IPS-20b (cell line): ENCODE measurements around the gene RBM42.

Experiments used
- H3K27ac ChIP-seq: one replicate; pipeline ENCODE4 v1.5.1; 2013; ENCODE audit warnings: low read length
- H3K27me3 ChIP-seq: 2 replicates; pipeline ENCODE4 v1.6.1; 2013; ENCODE audit warnings: mild to moderate bottlenecking, low read length, inconsistent platforms; ENCODE audit not compliant: insufficient read depth
- H3K36me3 ChIP-seq: 2 replicates; pipeline ENCODE4 v1.6.1; 2013; ENCODE audit warnings: low read depth, mild to moderate bottlenecking, inconsistent platforms, low read length, moderate library complexity; ENCODE audit not compliant: insufficient read depth
- H3K4me1 ChIP-seq: 2 replicates; pipeline ENCODE4 v1.6.1; 2013; ENCODE audit warnings: mild to moderate bottlenecking, control low read depth, inconsistent platforms, low read length, moderate library complexity; ENCODE audit not compliant: insufficient read depth
- H3K4me3 ChIP-seq: 2 replicates; pipeline ENCODE4 v1.5.1; 2013; ENCODE audit warnings: mild to moderate bottlenecking, low read length, inconsistent platforms
- H3K9ac ChIP-seq: 2 replicates; pipeline ENCODE4 v1.6.1; 2013; ENCODE audit warnings: low read depth, mild to moderate bottlenecking, inconsistent platforms, low read length, moderate library complexity
- H3K9me3 ChIP-seq: 2 replicates; pipeline ENCODE4 v1.6.1; 2013; ENCODE audit warnings: mild to moderate bottlenecking, low read depth, low read length, inconsistent platforms; ENCODE audit not compliant: insufficient read depth

Gene RBM42

DNA sequence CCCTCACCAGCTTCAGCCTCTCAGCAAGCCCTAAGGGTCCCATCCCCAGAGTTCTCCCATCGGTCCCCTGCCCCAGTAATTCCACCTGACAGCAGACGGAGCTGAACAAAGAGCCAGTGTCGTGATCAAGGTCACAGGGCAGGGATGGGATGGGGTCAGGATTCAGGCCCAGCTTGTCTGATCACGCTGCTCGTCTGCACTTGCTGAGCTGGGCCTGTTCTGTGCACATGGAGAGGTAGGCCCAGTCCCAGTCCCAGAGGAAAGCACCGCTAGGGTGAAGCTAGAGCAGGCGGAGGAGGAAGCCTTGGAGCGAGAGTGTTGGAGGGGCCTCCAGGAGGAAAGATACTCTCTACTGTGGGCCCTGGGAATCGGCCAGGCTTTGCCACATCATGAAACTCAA, 7.1 kb upstream of the RBM42 start:
- Histone ChIP-seq H3K27me3 (no peaks in the 10 kb centered on the region), H3K4me3 (no peak overlapping the region), H3K9ac (no peak overlapping the region), H3K4me1 (no peaks in the 10 kb centered on the region), H3K36me3 (peaks cover 34% of the 10 kb centered on the region), H3K9me3 (no peaks in the 10 kb centered on the region), H3K27ac (no peak overlapping the region)

DNA sequence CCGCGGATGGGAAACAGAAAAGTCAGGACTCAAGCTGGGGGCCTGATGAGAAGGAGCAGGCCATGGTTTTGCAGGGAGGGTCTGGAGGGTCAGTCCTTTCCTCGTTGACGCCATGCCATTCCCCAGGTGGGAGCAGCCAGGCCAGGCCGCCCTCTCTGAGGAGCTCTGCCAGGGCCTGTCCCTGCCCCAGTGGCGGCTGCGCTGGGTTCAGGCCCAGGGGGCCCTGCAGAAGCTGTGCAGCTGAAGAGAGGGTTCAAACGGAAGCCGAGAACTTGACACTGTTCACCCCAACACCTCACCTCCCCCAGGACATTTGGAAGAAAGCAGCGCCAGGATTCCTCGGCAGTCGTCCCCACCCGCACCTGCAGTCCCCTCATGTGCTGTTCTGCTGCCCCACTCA, 6.1 kb upstream of the RBM42 start:
- Histone ChIP-seq H3K36me3 (peaks cover 24% of the 10 kb centered on the region), H3K9ac (no peak overlapping the region), H3K27ac (no peak overlapping the region)

DNA sequence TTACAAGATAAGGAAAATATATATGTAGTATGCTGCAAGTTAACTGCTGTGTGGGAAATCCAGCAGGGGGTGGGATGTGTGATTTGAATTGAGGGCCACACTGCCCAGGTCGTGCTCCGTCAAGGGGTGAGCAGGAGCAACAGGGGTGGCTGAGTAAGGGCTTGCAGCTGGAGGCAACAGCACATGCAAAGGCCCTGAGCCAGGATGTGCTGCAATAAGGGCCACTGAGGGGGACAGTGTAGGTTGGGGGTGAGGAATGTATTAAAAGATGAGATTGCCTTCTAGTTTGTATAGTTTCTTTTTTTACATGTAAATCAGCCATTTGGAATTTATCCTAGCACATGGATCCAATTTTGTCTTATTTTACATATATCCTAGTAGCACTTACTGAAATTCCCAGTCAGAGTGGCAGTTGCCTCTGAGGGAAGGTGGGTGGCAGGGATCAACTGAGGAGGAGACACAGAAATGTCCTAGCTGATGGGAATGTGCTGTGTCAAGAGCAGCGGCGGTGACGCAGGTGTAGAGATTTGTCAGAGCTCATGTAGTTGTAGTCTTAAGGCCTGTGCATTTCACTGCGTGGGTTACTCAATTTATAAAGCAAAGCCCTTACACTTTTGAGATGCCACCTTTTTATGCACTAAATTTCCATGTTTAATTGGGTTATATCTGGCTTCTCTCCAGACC, 5.4 kb upstream of the RBM42 start:
- peaks cover 24% of the 10 kb centered on the region for H3K36me3 ChIP-seq
- no peak overlapping the region for H3K27ac ChIP-seq
- H3K9me3 ChIP-seq = no peaks in the 10 kb centered on the region
- no peak overlapping the region for H3K4me3 ChIP-seq
- H3K9ac ChIP-seq = no peak overlapping the region
- H3K27me3 ChIP-seq = no peaks in the 10 kb centered on the region
- no peaks in the 10 kb centered on the region; the same call in 1 of the 2 replicates for H3K4me1 ChIP-seq

More for the DNA sequence above, 6.1 kb upstream of the RBM42 start:
- Histone ChIP-seq H3K4me1 (no peaks in the 10 kb centered on the region; the same call in 1 of the 2 replicates), H3K9me3 (no peaks in the 10 kb centered on the region), H3K4me3 (no peak overlapping the region), H3K27me3 (no peaks in the 10 kb centered on the region)

DNA sequence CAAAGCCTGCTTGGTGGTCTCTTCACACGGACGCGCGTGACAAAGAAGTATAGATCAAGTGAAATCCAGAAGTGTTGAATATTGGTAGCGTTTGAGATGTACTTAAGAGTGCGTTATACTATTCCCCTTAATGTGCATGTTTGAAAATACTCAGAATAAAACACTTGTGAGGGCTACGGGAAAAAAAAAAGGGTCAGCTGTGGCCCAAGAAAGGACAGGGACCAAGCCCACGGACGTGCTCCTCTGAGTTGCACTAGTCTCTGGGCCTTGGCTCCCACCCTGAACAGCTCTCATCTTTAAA, 622 bp upstream of the RBM42 start:
- peak overlapping the region; percentile 97 for H3K4me3 ChIP-seq
- peaks cover 2% of the 10 kb centered on the region; the same call in 1 of the 2 replicates for H3K4me1 ChIP-seq
- no peak overlapping the region for H3K27ac ChIP-seq
- no peaks in the 10 kb centered on the region for H3K9me3 ChIP-seq
- H3K27me3 ChIP-seq = no peaks in the 10 kb centered on the region
- H3K9ac ChIP-seq = peak overlapping the region; percentile 76; the same call in 1 of the 2 replicates
- H3K36me3 ChIP-seq = peaks cover 30% of the 10 kb centered on the region

DNA sequence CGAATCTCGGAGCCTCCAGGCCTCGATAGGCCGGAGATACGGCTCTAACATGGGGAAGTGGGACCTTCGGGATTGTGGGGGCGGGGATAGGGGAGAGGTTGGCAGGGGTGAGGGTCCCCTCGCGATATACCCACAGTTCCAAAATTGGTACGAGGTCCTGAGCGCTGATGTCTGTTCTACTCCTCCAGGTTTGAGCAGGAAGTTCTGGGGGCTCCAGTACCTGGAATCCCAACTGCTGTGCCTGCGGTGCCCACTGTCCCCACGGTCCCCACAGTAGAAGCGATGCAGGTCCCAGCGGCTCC, 447 bp downstream of the RBM42 start:
- Histone ChIP-seq H3K36me3 (peaks cover 39% of the 10 kb centered on the region), H3K27me3 (no peaks in the 10 kb centered on the region), H3K4me1 (peaks cover 2% of the 10 kb centered on the region; the same call in 1 of the 2 replicates), H3K9ac (peak overlapping the region; percentile 85; the same call in 1 of the 2 replicates), H3K9me3 (no peaks in the 10 kb centered on the region), H3K27ac (peak overlapping the region; percentile 19), H3K4me3 (peak overlapping the region; percentile 97)

DNA sequence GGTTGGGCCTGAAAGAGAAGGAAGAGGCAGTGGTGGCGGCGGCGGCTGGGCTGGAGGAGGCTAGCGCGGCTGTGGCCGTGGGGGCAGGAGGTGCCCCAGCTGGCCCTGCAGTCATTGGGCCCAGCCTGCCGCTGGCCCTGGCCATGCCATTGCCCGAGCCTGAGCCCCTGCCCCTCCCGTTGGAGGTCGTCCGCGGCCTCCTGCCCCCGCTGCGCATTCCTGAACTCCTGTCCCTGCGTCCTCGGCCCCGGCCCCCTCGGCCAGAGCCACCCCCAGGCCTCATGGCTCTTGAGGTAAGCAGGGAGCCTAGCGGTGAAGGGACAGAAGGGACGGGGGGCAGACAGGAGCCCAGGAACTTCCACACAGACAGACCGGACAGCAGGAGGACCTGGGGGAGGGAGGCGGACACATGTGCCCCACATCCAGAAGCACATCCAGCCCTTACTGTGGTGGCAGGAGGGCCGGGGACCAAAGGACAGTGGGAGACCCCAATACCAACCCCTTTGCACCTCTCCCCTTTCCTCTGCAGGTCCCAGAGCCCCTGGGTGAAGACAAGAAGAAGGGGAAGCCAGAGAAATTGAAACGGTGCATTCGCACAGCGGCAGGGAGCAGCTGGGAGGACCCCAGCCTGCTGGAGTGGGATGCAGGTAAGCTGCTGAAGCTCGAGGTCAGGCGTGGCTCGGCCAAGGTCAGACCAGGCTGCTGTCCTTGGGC, 5.0 kb downstream of the RBM42 start:
- Histone ChIP-seq H3K4me3 (no peak overlapping the region), H3K9ac (no peak overlapping the region), H3K36me3 (peaks cover 80% of the 10 kb centered on the region), H3K27ac (no peak overlapping the region), H3K27me3 (no peaks in the 10 kb centered on the region), H3K9me3 (no peaks in the 10 kb centered on the region), H3K4me1 (0 out of 2 replicates have a peak, but pooled peaks cover 2% of the 10 kb centered on the region)

DNA sequence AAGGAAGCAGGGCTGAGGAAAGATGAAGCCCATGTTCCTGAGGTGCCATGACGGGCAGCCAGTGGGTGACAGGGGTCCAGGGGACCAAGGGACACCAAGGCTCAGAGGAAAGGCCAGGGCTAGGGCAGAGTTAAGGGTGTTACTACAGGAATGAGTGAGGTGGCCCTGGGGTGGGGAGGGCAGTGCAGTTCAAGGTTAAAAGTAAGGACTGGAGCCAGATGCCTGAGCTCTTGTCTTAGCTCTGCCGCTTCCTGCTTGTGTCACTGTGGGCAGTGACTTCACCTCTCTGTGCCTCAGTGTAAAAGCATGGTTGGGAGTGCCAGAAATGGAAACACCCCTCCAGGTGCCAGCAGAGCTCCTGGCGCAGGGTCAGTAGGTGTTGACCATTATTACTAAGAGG, 7.8 kb downstream of the RBM42 start:
- H3K4me3 ChIP-seq = no peak overlapping the region
- no peaks in the 10 kb centered on the region for H3K27me3 ChIP-seq
- H3K9me3 ChIP-seq = no peaks in the 10 kb centered on the region
- no peak overlapping the region for H3K27ac ChIP-seq
- H3K4me1 ChIP-seq = no peaks in the 10 kb centered on the region
- peaks cover 66% of the 10 kb centered on the region for H3K36me3 ChIP-seq
- no peak overlapping the region for H3K9ac ChIP-seq

DNA sequence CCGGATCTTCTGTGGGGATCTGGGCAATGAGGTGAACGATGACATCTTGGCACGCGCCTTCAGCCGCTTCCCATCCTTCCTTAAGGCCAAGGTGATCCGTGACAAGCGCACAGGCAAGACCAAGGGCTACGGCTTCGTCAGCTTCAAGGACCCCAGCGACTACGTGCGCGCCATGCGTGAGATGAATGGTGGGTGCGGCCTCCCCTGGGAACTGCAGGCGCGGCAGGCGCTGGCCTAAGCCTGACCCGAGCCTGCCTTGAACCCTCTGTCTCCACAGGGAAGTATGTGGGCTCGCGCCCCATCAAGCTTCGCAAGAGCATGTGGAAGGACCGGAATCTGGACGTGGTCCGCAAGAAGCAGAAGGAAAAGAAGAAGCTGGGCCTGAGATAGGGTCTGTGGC, 8.3 kb downstream of the RBM42 start:
- H3K27me3 ChIP-seq = peaks cover 4% of the 10 kb centered on the region; the same call in 1 of the 2 replicates
- H3K4me1 ChIP-seq = peaks cover 4% of the 10 kb centered on the region; the same call in 1 of the 2 replicates
- no peak overlapping the region for H3K4me3 ChIP-seq
- no peak overlapping the region for H3K9ac ChIP-seq
- no peak overlapping the region for H3K27ac ChIP-seq
- H3K9me3 ChIP-seq = no peaks in the 10 kb centered on the region
- peaks cover 61% of the 10 kb centered on the region for H3K36me3 ChIP-seq

DNA sequence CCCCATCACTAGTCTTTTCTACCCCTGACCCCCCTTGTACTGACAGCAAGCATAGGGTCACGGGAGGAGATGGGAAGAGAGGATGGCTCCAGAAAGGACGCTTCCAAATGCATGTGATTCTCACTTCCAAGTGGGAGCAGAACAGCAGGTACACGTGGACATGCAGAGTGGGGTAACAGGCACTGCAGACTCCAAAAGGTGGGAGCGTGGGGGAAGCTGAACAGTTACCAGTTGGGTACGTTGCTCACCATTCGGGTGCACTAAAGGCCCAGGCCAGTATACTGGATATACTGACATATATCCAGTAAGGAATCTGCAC, 10.4 kb downstream of the RBM42 start:
- Histone ChIP-seq H3K27me3 (peaks cover 13% of the 10 kb centered on the region; the same call in 1 of the 2 replicates), H3K9ac (peak overlapping the region; percentile 42; the same call in 1 of the 2 replicates), H3K4me1 (peaks cover 7% of the 10 kb centered on the region; the same call in 1 of the 2 replicates), H3K4me3 (no peak overlapping the region; the same call in 1 of the 2 replicates), H3K9me3 (no peaks in the 10 kb centered on the region), H3K36me3 (peaks cover 41% of the 10 kb centered on the region), H3K27ac (no peak overlapping the region)

DNA sequence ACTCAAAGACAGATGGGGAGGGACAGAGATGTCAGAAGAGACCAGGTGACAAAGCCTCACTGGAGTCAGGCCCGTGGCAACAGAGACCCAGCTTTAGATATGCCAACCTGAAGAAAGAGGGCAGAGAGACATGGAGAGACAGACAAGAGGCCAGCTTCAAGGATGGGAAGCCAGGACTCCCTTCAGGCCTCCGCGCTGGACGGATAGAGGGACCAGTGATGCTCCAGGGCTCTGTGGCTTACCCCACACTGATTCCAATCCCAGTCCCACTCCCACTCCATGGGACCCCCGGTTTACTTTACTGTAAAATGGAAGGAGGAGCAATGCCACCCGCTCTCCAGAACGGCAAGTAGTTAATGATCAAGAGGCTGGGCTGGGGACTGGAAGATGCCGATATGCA, 11.0 kb downstream of the RBM42 start:
- peaks cover 13% of the 10 kb centered on the region; the same call in 1 of the 2 replicates for H3K27me3 ChIP-seq
- H3K4me1 ChIP-seq = peaks cover 7% of the 10 kb centered on the region; the same call in 1 of the 2 replicates
- no peaks in the 10 kb centered on the region for H3K9me3 ChIP-seq
- no peak overlapping the region for H3K9ac ChIP-seq
- H3K4me3 ChIP-seq = no peak overlapping the region
- no peak overlapping the region for H3K27ac ChIP-seq
- peaks cover 35% of the 10 kb centered on the region for H3K36me3 ChIP-seq

DNA sequence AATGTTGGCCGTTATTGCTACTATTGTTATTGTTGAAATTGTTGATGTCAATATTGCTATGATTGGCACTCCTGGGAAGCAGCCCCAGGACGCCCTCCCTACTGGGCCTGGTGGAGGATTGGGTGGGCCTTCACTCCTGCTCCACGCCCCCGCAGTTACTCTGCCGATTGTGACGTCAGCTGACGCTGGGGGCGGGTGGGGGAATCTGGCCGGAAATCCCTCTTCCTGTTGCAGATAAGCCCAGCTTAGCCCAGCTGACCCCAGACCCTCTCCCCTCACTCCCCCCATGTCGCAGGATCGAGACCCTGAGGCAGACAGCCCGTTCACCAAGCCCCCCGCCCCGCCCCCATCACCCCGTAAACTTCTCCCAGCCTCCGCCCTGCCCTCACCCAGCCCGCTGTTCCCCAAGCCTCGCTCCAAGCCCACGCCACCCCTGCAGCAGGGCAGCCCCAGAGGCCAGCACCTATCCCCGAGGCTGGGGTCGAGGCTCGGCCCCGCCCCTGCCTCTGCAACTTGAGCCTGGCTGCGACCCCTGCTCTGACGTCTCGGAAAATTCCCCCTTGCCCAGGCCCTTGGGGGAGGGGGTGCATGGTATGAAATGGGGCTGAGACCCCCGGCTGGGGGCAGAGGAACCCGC, 12.8 kb downstream of the RBM42 start, which contains the start of gene ETV2:
TSS of gene ETV2 (plus strand) at position 231 of the 637 bp plus-strand sequence. CDS start 716 bp downstream, outside the sequence.
- Histone ChIP-seq H3K4me1 (peaks cover 13% of the 10 kb centered on the region; the same call in 1 of the 2 replicates), H3K27ac (no peak within 1 kb of the TSS), H3K4me3 (peak within 1 kb of the TSS; percentile 35; the same call in 1 of the 2 replicates), H3K27me3 (peaks cover 29% of the 10 kb centered on the region), H3K9me3 (no peaks in the 10 kb centered on the region), H3K36me3 (peaks cover 18% of the 10 kb centered on the region), H3K9ac (no peak within 1 kb of the TSS; the same call in 1 of the 2 replicates)
